H1 (cell line): ENCODE data around the gene ZIC3. TPM values are rescaled to one million over a fixed set of nuclear protein-coding genes. Genes with fewer than 3 reads are reported as not detected.

Experiments
- CHD7 ChIP-seq: fragments of 300-600 bp; sonication (generic); IDR thresholded peaks from 2 replicates; pipeline ENCODE4 v1.7.1; 2012; ENCODE audit warnings: low read length, moderate library complexity, mild to moderate bottlenecking, inconsistent platforms; ENCODE audit not compliant: insufficient replicate concordance
- EGR1 ChIP-seq: IDR thresholded peaks from 2 replicates; pipeline ENCODE4 v1.6.1; 2011; ENCODE audit warnings: low read depth, low read length, borderline replicate concordance
- FOSL1 ChIP-seq: IDR thresholded peaks from 2 replicates; pipeline ENCODE4 v1.6.1; 2011; ENCODE audit warnings: mild to moderate bottlenecking, low read depth, low read length, moderate library complexity; ENCODE audit not compliant: insufficient read depth
- KDM1A ChIP-seq: fragments of 200-600, 300-600 bp; sonication (generic); IDR thresholded peaks from 2 replicates; pipeline ENCODE4 v1.7.1; 2016; ENCODE audit warnings: mild to moderate bottlenecking, low read length, borderline replicate concordance
- MAX ChIP-seq: IDR thresholded peaks from 2 replicates; pipeline ENCODE4 v1.6.1; 2012; ENCODE audit warnings: inconsistent platforms
- POLR2A ChIP-seq, 2 experiments: IDR thresholded peaks; 1 replicate in 1 of 2; 2 replicates in 1 of 2; pipeline ENCODE4 v1.6.1; 2011; ENCODE audit warnings: low read depth in 2 of 2, low read length in 2 of 2, mild to moderate bottlenecking in 2 of 2; ENCODE audit errors: control extremely low read depth in 1 of 2
- RNF2 ChIP-seq: fragments of 200-900, 300-1000 bp; sonication (generic); IDR thresholded peaks from 2 replicates; pipeline ENCODE4 v1.7.1; 2016; ENCODE audit warnings: borderline replicate concordance, low read depth, mild to moderate bottlenecking, antibody characterized with exemption, low read length; ENCODE audit not compliant: poor library complexity, severe bottlenecking; ENCODE audit errors: missing control alignments
- SP4 ChIP-seq: IDR thresholded peaks from 2 replicates; pipeline ENCODE4 v1.6.1; 2012; ENCODE audit warnings: low read length, inconsistent platforms
- TAF7 ChIP-seq: optimal IDR thresholded peaks from 2 replicates; pipeline ENCODE3; 2011; ENCODE audit warnings: low read depth, mild to moderate bottlenecking, inconsistent platforms, low read length, moderate library complexity, borderline replicate concordance
- polyA plus RNA-seq, 7 experiments: library from polyadenylated mRNA; depleted of rRNA in 3 of 7; stranded (reverse) in 5 of 7; unstranded in 2 of 7; fragments of >200 nt in 5 of 7; fragments of 200-250 nt in 2 of 7; gene quantifications; 1 replicate in 5 of 7; 2 replicates in 1 of 7; 4 replicates in 1 of 7; pipeline versions ENCODE4 v1.2.1 to v1.2.3, GENCODE V29; 2011 to 2013; ENCODE audit warnings: missing spikeins in 2 of 7, mixed read lengths in 2 of 7
- total RNA-seq: library from RNA; stranded (reverse); fragmentation: NEBNext Ultra II Directional; extraction: Animal tissue kit (Norgen Biotek cat#: 25700); gene quantifications from 2 replicates; pipeline ENCODE4 v1.2.1, GENCODE V29; 2021

The ZIC3 gene
- total and polyA plus RNA-seq, 2 of the 8 experiments (the other 6 are each of a cell fraction or from before 2014, with no cell fraction given), result 53.7 to 73.1 TPM

GRCh38 chrX:137563681-137564651 lies 2.0 kb upstream of the ZIC3 start (continued):
- peak; percentile 51 for TF ChIP-seq CHD7
- peak in 1 of 2 experiments; percentile 46; a peak in 1 of 3 replicates for TF ChIP-seq POLR2A (IDR thresholded peaks at IDR 0.05; ENCODE audit: control extremely low read depth in 1 of 2, low read depth in 2 of 2, low read length in 2 of 2)
- peak; percentile 8 for TF ChIP-seq TAF7
- no peak for TF ChIP-seq MAX
- TF ChIP-seq FOSL1, result no peak
- no peak for TF ChIP-seq EGR1
- no peak for TF ChIP-seq SP4
- no peak for TF ChIP-seq RNF2
- no peak for TF ChIP-seq KDM1A
